Measurements from ENCODE around the gene MTMR2.

Gene MTMR2

GRCh38 chr11:95916049-95916448 is 7.9 kb downstream of the MTMR2 start:
- TF ChIP-seq, protein P1, sequence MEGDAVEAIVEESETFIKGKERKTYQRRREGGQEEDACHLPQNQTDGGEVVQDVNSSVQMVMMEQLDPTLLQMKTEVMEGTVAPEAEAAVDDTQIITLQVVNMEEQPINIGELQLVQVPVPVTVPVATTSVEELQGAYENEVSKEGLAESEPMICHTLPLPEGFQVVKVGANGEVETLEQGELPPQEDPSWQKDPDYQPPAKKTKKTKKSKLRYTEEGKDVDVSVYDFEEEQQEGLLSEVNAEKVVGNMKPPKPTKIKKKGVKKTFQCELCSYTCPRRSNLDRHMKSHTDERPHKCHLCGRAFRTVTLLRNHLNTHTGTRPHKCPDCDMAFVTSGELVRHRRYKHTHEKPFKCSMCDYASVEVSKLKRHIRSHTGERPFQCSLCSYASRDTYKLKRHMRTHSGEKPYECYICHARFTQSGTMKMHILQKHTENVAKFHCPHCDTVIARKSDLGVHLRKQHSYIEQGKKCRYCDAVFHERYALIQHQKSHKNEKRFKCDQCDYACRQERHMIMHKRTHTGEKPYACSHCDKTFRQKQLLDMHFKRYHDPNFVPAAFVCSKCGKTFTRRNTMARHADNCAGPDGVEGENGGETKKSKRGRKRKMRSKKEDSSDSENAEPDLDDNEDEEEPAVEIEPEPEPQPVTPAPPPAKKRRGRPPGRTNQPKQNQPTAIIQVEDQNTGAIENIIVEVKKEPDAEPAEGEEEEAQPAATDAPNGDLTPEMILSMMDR (IDR thresholded peaks at IDR 0.05; ENCODE audit: control insufficient read depth, insufficient read depth, low read depth, low read length, missing control alignments), result no peak
- H3K4me3 ChIP-seq (ENCODE audit: control insufficient read depth, low read depth, low read length), result no peak overlapping the region
- DNase-seq (ENCODE audit: low read depth), result no peak

DNA sequence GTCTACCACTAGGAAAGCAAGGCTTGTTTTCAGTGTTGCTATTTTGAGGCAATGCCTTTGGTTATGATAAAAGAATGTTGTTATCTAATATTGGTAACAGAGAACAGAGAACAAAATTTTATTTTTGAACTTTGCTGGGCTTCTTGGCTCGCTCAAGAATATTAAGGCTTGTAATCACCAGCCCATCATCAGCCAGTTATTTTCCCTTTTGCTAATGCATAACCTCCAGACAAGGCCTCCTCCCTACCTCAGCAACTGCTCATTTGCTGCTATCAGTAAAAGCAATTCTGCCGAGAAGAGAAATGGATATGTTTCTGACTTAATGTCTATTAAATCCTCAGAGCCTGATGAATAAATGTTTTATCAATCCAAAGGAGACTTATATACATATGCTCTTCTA is 8.9 kb downstream of the MTMR2 start:
- no peak for DNase-seq (ENCODE audit: low read depth)
- no peak overlapping the region for H3K4me3 ChIP-seq (ENCODE audit: control insufficient read depth, low read depth, low read length)
- TF ChIP-seq, protein P1 (IDR thresholded peaks at IDR 0.05; ENCODE audit: control insufficient read depth, insufficient read depth, low read depth, low read length, missing control alignments), result no peak

- TF ChIP-seq, protein P1 (IDR thresholded peaks at IDR 0.05; ENCODE audit: control insufficient read depth, insufficient read depth, low read depth, low read length, missing control alignments), result no peak
- no peak for DNase-seq (ENCODE audit: low read depth)
Observed at GRCh38 chr11:95913830-95914615, 9.9 kb downstream of the MTMR2 start.

DNA sequence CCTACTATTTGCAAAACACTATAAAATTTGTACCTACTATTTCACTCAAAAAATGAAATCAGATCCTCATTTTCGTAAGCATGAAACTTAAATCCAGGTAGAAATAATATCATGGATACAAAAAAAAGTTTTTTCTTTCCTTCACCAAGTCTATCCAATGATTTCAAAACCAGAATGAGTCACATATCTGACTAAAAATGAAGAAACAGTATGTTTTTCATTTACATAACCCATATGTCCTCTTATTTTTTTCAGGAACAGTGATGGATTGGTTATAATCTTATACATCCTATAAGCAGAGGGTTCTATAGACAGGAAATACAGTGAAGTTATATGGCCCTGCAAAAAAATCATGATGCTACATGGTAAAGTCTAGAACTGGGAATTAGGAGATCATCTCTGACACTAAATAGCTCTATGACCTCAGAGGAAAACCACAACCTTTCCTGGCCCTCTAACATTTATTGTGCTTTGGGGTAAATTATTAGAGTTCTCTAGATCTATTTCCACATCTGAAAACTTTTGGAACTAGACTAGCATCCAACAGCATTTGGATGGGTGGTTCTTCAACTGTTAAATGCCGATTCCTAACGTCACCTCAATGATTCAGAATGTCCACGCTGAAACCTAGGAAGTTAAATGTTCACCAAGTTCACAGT is 10.9 kb downstream of the MTMR2 start:
- TF ChIP-seq, protein P1 (IDR thresholded peaks at IDR 0.05; ENCODE audit: control insufficient read depth, insufficient read depth, low read depth, low read length, missing control alignments), result no peak
- DNase-seq (ENCODE audit: low read depth), result no peak
- no peak overlapping the region for H3K4me3 ChIP-seq (ENCODE audit: control insufficient read depth, low read depth, low read length)

More at GRCh38 chr11:95913830-95914615, 9.9 kb downstream of the MTMR2 start:
- H3K4me3 ChIP-seq (ENCODE audit: control insufficient read depth, low read depth, low read length), result no peak overlapping the region

DNA sequence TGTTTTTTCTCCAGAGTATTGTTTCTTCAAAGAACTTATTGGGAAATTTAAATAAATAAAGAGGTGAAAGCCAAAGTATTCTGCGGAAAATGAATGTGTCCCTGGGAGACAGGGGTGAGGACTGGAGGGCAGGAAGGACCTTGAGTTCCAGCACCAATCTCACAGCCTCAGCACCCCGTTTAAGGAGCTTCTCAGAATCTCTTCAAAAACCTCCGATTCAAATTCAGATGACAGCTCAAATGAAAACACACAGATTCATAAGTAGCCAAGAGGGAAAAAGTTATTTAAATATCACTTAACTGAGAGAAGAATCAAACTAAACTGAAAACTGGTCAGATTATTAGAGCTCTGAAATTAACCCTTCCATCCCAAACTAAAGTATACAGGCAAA is 12.5 kb downstream of the MTMR2 start:
- H3K4me3 ChIP-seq (ENCODE audit: control insufficient read depth, low read depth, low read length), result no peak overlapping the region
- TF ChIP-seq, protein P1 (IDR thresholded peaks at IDR 0.05; ENCODE audit: control insufficient read depth, insufficient read depth, low read depth, low read length, missing control alignments), result no peak
- DNase-seq (ENCODE audit: low read depth), result no peak

DNA sequence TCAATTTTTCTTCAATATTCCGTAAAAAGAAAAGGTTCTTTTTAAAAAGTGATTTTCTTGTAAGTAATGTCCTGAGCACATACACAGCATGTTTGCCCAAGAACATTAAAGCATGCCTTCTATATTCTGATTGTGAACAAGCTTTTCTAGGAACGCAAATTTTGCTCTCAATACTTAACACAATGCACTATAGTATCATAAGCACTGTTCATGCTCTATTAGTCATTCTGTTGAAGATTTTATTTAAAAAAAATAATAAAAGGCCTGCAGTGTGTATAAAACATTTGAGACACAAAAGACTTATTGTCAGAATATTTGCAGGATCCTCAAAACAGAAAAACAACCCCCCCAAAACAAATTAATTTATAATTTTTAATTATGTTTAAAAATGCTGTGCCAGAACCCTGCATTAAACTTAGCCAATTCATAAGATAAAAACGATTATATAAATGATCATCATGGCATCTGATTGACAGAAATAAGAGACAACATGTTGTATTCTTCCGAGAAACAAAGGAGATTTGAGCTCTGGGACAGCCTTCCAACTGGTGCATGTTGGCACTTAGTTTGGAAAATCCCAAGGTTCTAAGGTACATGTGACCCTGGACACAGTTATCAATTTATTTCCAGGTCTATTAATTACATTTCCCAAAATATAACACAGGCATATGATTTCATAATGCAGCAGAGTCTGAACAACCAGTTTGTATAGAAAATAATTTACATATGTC is 13.1 kb downstream of the MTMR2 start:
- TF ChIP-seq, protein P1 (IDR thresholded peaks at IDR 0.05; ENCODE audit: control insufficient read depth, insufficient read depth, low read depth, low read length, missing control alignments), result no peak
- no peak for DNase-seq (ENCODE audit: low read depth)
- H3K4me3 ChIP-seq (ENCODE audit: control insufficient read depth, low read depth, low read length), result no peak overlapping the region
